GM21381 (cell line): ENCODE data around the gene A4GNT.

Source experiments
- ATAC-seq: cut with Tn5 transposase; IDR thresholded peaks from one replicate; pipeline ENCODE4 v1.9.1; 2021; ENCODE audit warnings: mild to moderate bottlenecking, moderate library complexity; ENCODE audit not compliant: unreplicated experiment

The A4GNT gene

GRCh38 chr3:138081371-138082084 lies 50.7 kb downstream of the A4GNT start:
- no peak for ATAC-seq

GRCh38 chr3:138079901-138080300 lies 52.3 kb downstream of the A4GNT start:
- no peak for ATAC-seq

GRCh38 chr3:138078901-138079344 lies 53.3 kb downstream of the A4GNT start:
- ATAC-seq: no peak

- no peak for ATAC-seq
These were observed 54.1 kb downstream of the A4GNT start for GRCh38 chr3:138078096-138078495.
